OCI-LY7 (cell line): Measurements from ENCODE around the gene GFPT1. TPM values are rescaled to one million over a fixed set of nuclear protein-coding genes. Genes with fewer than 3 reads are reported as not detected.
A peak's percentile ranks its signal among the peaks of the same experiment; 100 is the strongest.

Source experiments
- BruUV-seq: library from RNA; stranded (reverse); fragments of 400-500 nt; replicated peaks from 2 replicates; lab custom pipeline; 2021; lab: Mats Ljungman, UMichigan
- CTCF ChIA-PET: fragments of 300-600 bp; sonication (Branson Sonifier 250); formaldehyde crosslinking; loops from one replicate; lab custom pipeline; 2022; ENCODE audit warnings: antibody characterized with exemption; ENCODE audit not compliant: unreplicated experiment; lab: Charles Lee
- POLR2A ChIA-PET: fragments of 300-600 bp; sonication (Branson Sonifier 250); formaldehyde crosslinking; loops from one replicate; lab custom pipeline; 2022; ENCODE audit warnings: antibody characterized with exemption; lab: Charles Lee
- DNase-seq: peaks from one replicate; pipeline ENCODE4 v3.0.0-alpha.2; 2015; ENCODE audit warnings: low spot score
- H2AFZ ChIP-seq: fragments of 200-600 bp; sonication (generic), shearing (Covaris generic); 2 replicates; pipeline ENCODE4 v1.6.1; 2014; ENCODE audit warnings: mild to moderate bottlenecking, antibody characterized with exemption, low read length, moderate library complexity
- H3K27ac ChIP-seq: fragments of 200-600 bp; sonication (generic); 2 replicates; pipeline ENCODE4 v1.5.1; 2014; ENCODE audit warnings: mixed run types, low read depth, mild to moderate bottlenecking, moderate library complexity, low read length, inconsistent platforms; ENCODE audit not compliant: poor library complexity, severe bottlenecking
- H3K36me3 ChIP-seq: fragments of 200-600 bp; sonication (generic); 2 replicates; pipeline ENCODE4 v1.6.1; 2014; ENCODE audit warnings: mild to moderate bottlenecking, antibody characterized with exemption, low read length, moderate library complexity, mixed read lengths; ENCODE audit not compliant: insufficient read depth
- H3K4me1 ChIP-seq: fragments of 200-600 bp; sonication (generic); 2 replicates; pipeline ENCODE4 v1.5.1; 2014; ENCODE audit warnings: mild to moderate bottlenecking, low read length; ENCODE audit not compliant: insufficient read depth, poor library complexity, severe bottlenecking
- H3K4me2 ChIP-seq: fragments of 200-600 bp; sonication (generic); 2 replicates; pipeline ENCODE4 v1.6.1; 2014; ENCODE audit warnings: mild to moderate bottlenecking, low read length
- H3K4me3 ChIP-seq: fragments of 200-600 bp; sonication (generic); 2 replicates; pipeline ENCODE4 v1.5.1; 2014; ENCODE audit warnings: mild to moderate bottlenecking, low read depth, low read length; ENCODE audit not compliant: poor library complexity, severe bottlenecking
- H3K79me2 ChIP-seq: fragments of 200-600 bp; sonication (generic); 2 replicates; pipeline ENCODE4 v1.6.1; 2016; ENCODE audit warnings: low read depth, mild to moderate bottlenecking, low read length, moderate library complexity, mixed read lengths; ENCODE audit not compliant: insufficient read depth
- H3K9me2 ChIP-seq: fragments of 200-600 bp; sonication (generic); 2 replicates; pipeline ENCODE4 v1.6.1; 2016; ENCODE audit warnings: mild to moderate bottlenecking, low read length, mixed read lengths; ENCODE audit not compliant: insufficient read depth
- H3K9me3 ChIP-seq: fragments of 200-600 bp; sonication (generic); 2 replicates; pipeline ENCODE4 v1.6.1; 2014; ENCODE audit warnings: mild to moderate bottlenecking, mixed run types, low read length, mixed read lengths
- H4K20me1 ChIP-seq: fragments of 200-600 bp; sonication (generic); 2 replicates; pipeline ENCODE4 v1.6.1; 2014; ENCODE audit warnings: mild to moderate bottlenecking, antibody characterized with exemption, low read length, moderate library complexity, mixed read lengths; ENCODE audit not compliant: insufficient read depth
- CTCF ChIP-seq: fragments of 200-600 bp; sonication (generic); conservative IDR thresholded peaks from 2 replicates; pipeline ENCODE4 v1.5.1; 2014; ENCODE audit warnings: mild to moderate bottlenecking, antibody characterized with exemption, low read length, moderate library complexity, mixed read lengths
- EZH2phosphoT487 ChIP-seq: fragments of 200-600 bp; sonication (generic); IDR thresholded peaks from 2 replicates; pipeline ENCODE4 v1.6.1; 2018; ENCODE audit warnings: low read depth, borderline replicate concordance, mild to moderate bottlenecking, mixed run types, antibody characterized with exemption, low read length, moderate library complexity, mixed read lengths
- intact Hi-C: fragments of 100-400 bp; cut with micrococcal nuclease; formaldehyde crosslinking; loops from one replicate; pipeline ENCODE4 v1.10.0; 2022; ENCODE audit not compliant: unreplicated experiment
- total RNA-seq, 2 experiments: library from RNA; depleted of rRNA in 1 of 2; stranded (reverse); fragments of >200 nt in 1 of 2; shearing (Covaris generic) in 1 of 2; gene quantifications; 2 replicates each; pipeline ENCODE4 v1.2.3, GENCODE V29; 2014 to 2022

Gene GFPT1
- total RNA-seq, 2 experiments from 2014 or later: 11.0 to 31.2 TPM

DNA sequence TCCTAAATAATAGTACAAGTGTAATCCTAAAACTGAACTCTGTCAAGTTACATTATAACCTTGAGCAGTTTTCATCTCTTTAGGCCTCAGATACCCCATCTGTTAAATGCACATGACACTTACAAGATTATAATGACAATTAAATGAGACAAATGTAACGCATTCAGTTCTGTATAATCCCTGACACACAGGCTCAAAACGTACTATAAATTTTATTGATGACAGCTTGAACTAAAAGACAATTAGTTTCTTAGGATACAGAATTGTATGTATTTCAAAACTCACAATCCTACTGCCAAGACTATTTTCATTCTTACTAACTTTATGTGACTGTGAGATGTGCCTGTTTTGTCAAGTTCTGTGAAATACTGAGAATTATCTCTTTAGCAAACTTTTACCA, 56.2 kb downstream of the GFPT1 start:
- H3K36me3 ChIP-seq: peaks cover 78% of the 10 kb centered on the region
- H3K4me3 ChIP-seq: no peak overlapping the region
- H3K79me2 ChIP-seq: no peaks in the 10 kb centered on the region
- TF ChIP-seq EZH2phosphoT487 (no peak), CTCF (no peak)
- H2AFZ ChIP-seq: no peak overlapping the region
- BruUV-seq: no TSS peak
- no peak overlapping the region for H3K27ac ChIP-seq
- no peaks in the 10 kb centered on the region for H3K9me2 ChIP-seq
- H3K9me3 ChIP-seq: no peaks in the 10 kb centered on the region
- no peaks in the 10 kb centered on the region for H4K20me1 ChIP-seq
- H3K4me1 ChIP-seq: no peaks in the 10 kb centered on the region
- intact Hi-C loops: no loop called here
- no peak for DNase-seq
- POLR2A ChIA-PET: no interaction called here
- no peak overlapping the region for H3K4me2 ChIP-seq
- CTCF ChIA-PET: no interaction called here

DNA sequence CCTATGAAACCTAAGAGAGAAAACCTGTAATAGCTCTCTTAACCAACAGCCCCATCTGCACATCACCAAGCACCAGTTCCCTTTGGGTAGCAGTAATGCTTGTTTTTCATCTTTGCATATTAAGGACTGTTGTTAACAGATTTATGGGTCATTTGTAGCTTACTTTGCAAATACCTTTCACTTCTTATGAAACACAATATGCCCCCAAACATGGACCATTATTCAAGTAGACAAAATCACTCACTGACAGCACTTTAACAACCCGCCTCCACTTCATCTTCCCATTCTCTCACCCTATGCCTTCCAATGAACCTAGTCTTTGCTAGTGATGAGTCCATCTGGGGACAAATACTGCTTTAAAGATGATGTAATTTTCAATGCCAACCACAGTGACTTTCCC, 64.4 kb downstream of the GFPT1 start:
- CTCF ChIA-PET: no interaction called here
- Histone ChIP-seq H3K4me3 (no peak overlapping the region), H3K9me2 (no peaks in the 10 kb centered on the region), H3K4me1 (no peaks in the 10 kb centered on the region), H4K20me1 (no peaks in the 10 kb centered on the region), H3K36me3 (peaks cover 36% of the 10 kb centered on the region), H3K9me3 (no peaks in the 10 kb centered on the region), H3K27ac (no peak overlapping the region), H3K79me2 (no peaks in the 10 kb centered on the region; the same call in 1 of the 2 replicates), H3K4me2 (no peak overlapping the region), H2AFZ (no peak overlapping the region)
- TSS peak; percentile 32 for BruUV-seq
- POLR2A ChIA-PET: interaction anchor here (0.9 kb wide), 1 partner anchor 22 kb away, joined by 4 read pairs; no protein-coding TSS in a partner anchor
- no peak for DNase-seq
- intact Hi-C loops: no loop called here
- TF ChIP-seq EZH2phosphoT487: no peak
- no peak for TF ChIP-seq CTCF

DNA sequence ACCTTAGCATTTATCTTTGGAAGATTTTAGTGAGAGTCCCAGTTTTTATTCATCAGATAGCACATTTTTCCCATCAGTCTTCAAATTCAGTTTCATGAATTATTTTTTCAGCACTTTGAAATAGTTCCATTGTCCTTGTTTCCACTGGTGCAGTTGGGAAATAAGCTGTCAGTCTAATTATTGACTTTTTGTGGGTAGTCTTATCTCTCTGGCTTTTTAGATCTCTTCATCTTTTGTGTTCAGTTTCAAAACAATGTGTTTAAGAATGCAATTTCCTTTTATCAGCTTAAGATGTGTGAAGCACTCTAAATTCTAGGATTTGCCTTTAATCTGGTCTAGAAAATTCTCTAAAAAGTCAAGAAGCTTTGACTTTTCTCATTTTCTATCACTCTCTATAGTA, 70.5 kb downstream of the GFPT1 start:
- H3K4me3 ChIP-seq: no peak overlapping the region
- no peaks in the 10 kb centered on the region for H3K9me2 ChIP-seq
- no TSS peak for BruUV-seq
- no peaks in the 10 kb centered on the region for H3K9me3 ChIP-seq
- ChIA-PET POLR2A (no interaction called here), CTCF (no interaction called here)
- no peaks in the 10 kb centered on the region for H3K4me1 ChIP-seq
- H3K36me3 ChIP-seq: no peaks in the 10 kb centered on the region; the same call in 1 of the 2 replicates
- no peaks in the 10 kb centered on the region for H3K79me2 ChIP-seq
- H3K4me2 ChIP-seq: no peak overlapping the region
- TF ChIP-seq EZH2phosphoT487 (no peak), CTCF (no peak)
- intact Hi-C loops: no loop called here
- no peak for DNase-seq
- H4K20me1 ChIP-seq: no peaks in the 10 kb centered on the region
- H2AFZ ChIP-seq: no peak overlapping the region
- H3K27ac ChIP-seq: no peak overlapping the region
